ENCODE results near the gene SVIL.

DNA sequence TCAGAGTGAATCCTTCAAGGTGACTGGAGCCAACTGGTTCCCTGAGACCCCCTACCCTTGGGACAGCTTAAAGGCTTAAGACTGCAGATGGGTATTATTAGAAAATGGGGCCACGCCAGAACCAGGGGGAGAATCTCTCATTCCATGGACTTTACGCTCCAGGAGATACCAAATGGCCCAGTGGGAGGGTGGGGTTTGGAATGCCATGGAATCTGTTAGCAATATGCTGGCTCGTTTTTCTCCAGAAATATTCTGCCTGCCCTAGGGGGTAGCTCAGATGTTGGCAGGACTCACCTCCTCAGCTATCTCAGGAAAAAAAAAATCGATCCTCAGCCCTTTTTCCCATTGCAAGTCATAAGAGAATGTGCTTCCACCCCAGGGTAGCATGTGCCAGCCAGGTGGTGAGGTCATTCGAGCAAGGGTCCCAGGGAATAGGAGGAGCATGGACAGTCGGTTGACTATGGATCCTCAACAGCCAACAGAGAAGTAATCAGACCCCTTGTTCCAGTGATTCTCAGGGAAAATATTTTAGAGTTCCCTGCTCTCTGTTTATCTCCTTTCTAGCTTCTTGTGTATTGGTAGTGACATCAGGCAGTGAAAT, 22.9 kb downstream of the SVIL start:
- no peak for TF ChIP-seq CTCF (conservative IDR thresholded peaks at IDR 0.05; ENCODE audit: low read length)
- no peak for TF ChIP-seq EZH2phosphoT487 (IDR thresholded peaks at IDR 0.05; ENCODE audit: borderline replicate concordance, low read depth, low read length)
